NB4 (cell line): ENCODE results near the gene KRT2.

Source experiments
- DNase-seq: peaks from one replicate; pipeline ENCODE4 v3.0.0; 2010; ENCODE audit warnings: low read depth
- H3K4me3 ChIP-seq: one replicate; pipeline ENCODE4 v1.5.1; 2011; ENCODE audit warnings: mild to moderate bottlenecking, low read depth, low read length, moderate library complexity
- CTCF ChIP-seq: IDR thresholded peaks from one replicate; pipeline ENCODE4 v1.5.1; 2012; ENCODE audit warnings: low read depth, low read length
- MAX ChIP-seq: IDR thresholded peaks from 2 replicates; pipeline ENCODE4 v1.6.1; 2011; ENCODE audit warnings: low read depth, low read length
- MYC ChIP-seq: IDR thresholded peaks from 2 replicates; pipeline ENCODE4 v1.6.1; 2011; ENCODE audit warnings: low read depth, low read length
- POLR2A ChIP-seq: IDR thresholded peaks from 2 replicates; pipeline ENCODE4 v1.6.1; 2011; ENCODE audit warnings: mild to moderate bottlenecking; ENCODE audit not compliant: insufficient read length; ENCODE audit errors: extremely low read depth

The KRT2 gene

GRCh38 chr12:52608161-52608560, 43.9 kb downstream of the KRT2 start:
- H3K4me3 ChIP-seq: no peak overlapping the region
- DNase-seq: no peak
- TF ChIP-seq POLR2A: no peak
- TF ChIP-seq MAX: no peak
- no peak for TF ChIP-seq CTCF
- TF ChIP-seq MYC: no peak

- TF ChIP-seq MYC: no peak
- no peak for TF ChIP-seq POLR2A
- no peak for TF ChIP-seq MAX
- TF ChIP-seq CTCF: no peak
- no peak overlapping the region for H3K4me3 ChIP-seq
- no peak for DNase-seq
Observed at GRCh38 chr12:52607314-52607713, 44.7 kb downstream of the KRT2 start.

- no peak for DNase-seq
- TF ChIP-seq MAX: no peak
- H3K4me3 ChIP-seq: no peak overlapping the region
Observed at GRCh38 chr12:52606581-52607218, 45.3 kb downstream of the KRT2 start.

- H3K4me3 ChIP-seq: no peak overlapping the region
- DNase-seq: no peak
- no peak for TF ChIP-seq POLR2A
- no peak for TF ChIP-seq MAX
- no peak for TF ChIP-seq MYC
- TF ChIP-seq CTCF: no peak
Observed at GRCh38 chr12:52606096-52606495, 45.9 kb downstream of the KRT2 start.

GRCh38 chr12:52605542-52605941, 46.5 kb downstream of the KRT2 start:
- no peak overlapping the region for H3K4me3 ChIP-seq
- TF ChIP-seq CTCF (no peak), MYC (no peak), POLR2A (no peak), MAX (no peak)
- no peak for DNase-seq

- no peak for DNase-seq
- H3K4me3 ChIP-seq: no peak overlapping the region
- TF ChIP-seq MYC: no peak
- no peak for TF ChIP-seq CTCF
- no peak for TF ChIP-seq POLR2A
- no peak for TF ChIP-seq MAX
Observed at GRCh38 chr12:52604859-52605258, 47.2 kb downstream of the KRT2 start.
